Liver (tissue), 9 donors: ENCODE data around the gene NAV2. TPM values are rescaled to one million over a fixed set of nuclear protein-coding genes. Genes with fewer than 3 reads are reported as not detected.

Source experiments
- DNase-seq: peaks from one replicate; pipeline ENCODE4 v3.0.0-alpha.2; 2017; ENCODE audit warnings: low spot score
- H3K27ac ChIP-seq, 2 donors: one replicate each; pipeline ENCODE4 v1.7.0; 2013; ENCODE audit warnings: inconsistent platforms in 2 of 2, low read length in 2 of 2, control low read depth in 1 of 2, low read depth in 1 of 2, mild to moderate bottlenecking in 1 of 2
- H3K27me3 ChIP-seq, 4 donors: one replicate each; pipeline versions ENCODE4 v1.6.1 to v1.7.0; 2013; ENCODE audit warnings: low read length in 3 of 4, inconsistent platforms in 1 of 4, mild to moderate bottlenecking in 1 of 4, moderate library complexity in 1 of 4; ENCODE audit not compliant: control insufficient read depth in 4 of 4, insufficient read depth in 4 of 4
- H3K36me3 ChIP-seq, 4 donors: one replicate each; pipeline versions ENCODE4 v1.6.1 to v1.7.0; 2013; ENCODE audit warnings: low read length in 3 of 4, mild to moderate bottlenecking in 3 of 4, low read depth in 1 of 4, moderate library complexity in 1 of 4; ENCODE audit not compliant: control insufficient read depth in 4 of 4, insufficient read depth in 3 of 4
- H3K4me1 ChIP-seq, 4 donors: one replicate each; pipeline versions ENCODE4 v1.6.1 to v1.7.0; 2013; ENCODE audit warnings: low read length in 3 of 4, mild to moderate bottlenecking in 3 of 4, moderate library complexity in 1 of 4; ENCODE audit not compliant: control insufficient read depth in 4 of 4, insufficient read depth in 4 of 4
- H3K4me3 ChIP-seq, 3 donors: one replicate each; pipeline versions ENCODE4 v1.6.1 to v1.7.0; 2013; ENCODE audit warnings: low read length in 3 of 3, control low read depth in 1 of 3, low read depth in 1 of 3, mild to moderate bottlenecking in 1 of 3
- H3K9ac ChIP-seq, 2 donors: one replicate each; pipeline ENCODE4 v1.7.0; 2013; ENCODE audit warnings: low read length in 2 of 2, mild to moderate bottlenecking in 2 of 2, moderate library complexity in 2 of 2, control low read depth in 1 of 2, low read depth in 1 of 2
- H3K9me3 ChIP-seq, 4 donors: one replicate each; pipeline versions ENCODE4 v1.6.1 to v1.7.0; 2013; ENCODE audit warnings: low read length in 3 of 4; ENCODE audit not compliant: control insufficient read depth in 4 of 4
- FOXA2 ChIP-seq: IDR thresholded peaks from 2 replicates; pipeline ENCODE4 v1.6.1; 2016; ENCODE audit warnings: antibody characterized with exemption
- GABPA ChIP-seq, 2 donors: IDR thresholded peaks in 1 of 2; conservative IDR thresholded peaks in 1 of 2; 2 replicates each; pipeline ENCODE4 v1.6.1; 2016; ENCODE audit warnings: antibody characterized with exemption in 2 of 2, mild to moderate bottlenecking in 1 of 2, moderate library complexity in 1 of 2
- HNF4A ChIP-seq, 2 donors: conservative IDR thresholded peaks; 2 replicates each; pipeline ENCODE4 v1.6.1; 2016; ENCODE audit warnings: antibody characterized with exemption in 2 of 2, mild to moderate bottlenecking in 2 of 2
- HNF4G ChIP-seq: IDR thresholded peaks from 2 replicates; pipeline ENCODE4 v1.6.1; 2016; ENCODE audit warnings: antibody characterized with exemption
- NR2F2 ChIP-seq: IDR thresholded peaks from 2 replicates; pipeline ENCODE4 v1.6.1; 2016; ENCODE audit warnings: antibody characterized with exemption
- RAD21 ChIP-seq, 2 donors: IDR thresholded peaks; 2 replicates each; pipeline ENCODE4 v1.6.1; 2016; ENCODE audit warnings: antibody characterized with exemption in 2 of 2, mild to moderate bottlenecking in 2 of 2
- RXRA ChIP-seq, 2 donors: IDR thresholded peaks; 2 replicates each; pipeline ENCODE4 v1.6.1; 2017 to 2018; ENCODE audit warnings: antibody characterized with exemption in 2 of 2, mild to moderate bottlenecking in 1 of 2
- SP1 ChIP-seq: IDR thresholded peaks from 2 replicates; pipeline ENCODE4 v1.6.1; 2018; ENCODE audit warnings: antibody characterized with exemption, mild to moderate bottlenecking
- TAF1 ChIP-seq: conservative IDR thresholded peaks from 2 replicates; pipeline ENCODE4 v1.6.1; 2016; ENCODE audit warnings: antibody characterized with exemption, mild to moderate bottlenecking
- YY1 ChIP-seq: IDR thresholded peaks from 2 replicates; pipeline ENCODE4 v1.6.1; 2016; ENCODE audit warnings: antibody characterized with exemption, mild to moderate bottlenecking
- WGBS: extraction: QIAGEN DNeasy Blood & Tissue Kit; methylation state at CpG from one replicate; pipeline ENCODE4 v1.1.7; 2013; 5-methylcytosine and 5-hydroxymethylcytosine counted together
- polyA plus RNA-seq, 2 donors: library from polyadenylated mRNA; stranded (reverse) in 1 of 2; unstranded in 1 of 2; fragments of 200-250 nt in 1 of 2; fragments of >200 nt in 1 of 2; fragmentation: Nextera tagmentation in 1 of 2; extraction: Ambion mirVana in 1 of 2; gene quantifications; one replicate each; pipeline versions ENCODE4 v1.2.1 to v1.2.3, GENCODE V29; 2013 to 2015
- total RNA-seq, 2 donors: library from RNA; depleted of rRNA; stranded (reverse); fragments of >200 nt; gene quantifications; one replicate each; pipeline ENCODE4 v1.2.3, GENCODE V29; 2014
- TF ChIP-seq, protein P1 (sequence below): IDR thresholded peaks from 2 replicates; pipeline ENCODE4 v1.6.1; 2016; ENCODE audit warnings: antibody characterized with exemption
- TF ChIP-seq, protein P2 (sequence below): IDR thresholded peaks from 2 replicates; pipeline ENCODE4 v1.6.1; 2016; ENCODE audit warnings: antibody characterized with exemption, mild to moderate bottlenecking
- TF ChIP-seq, protein P3 (sequence below): IDR thresholded peaks from 2 replicates; pipeline ENCODE4 v1.6.1; 2016; ENCODE audit warnings: antibody characterized with exemption
- donor health status: healthy.
- donor health status: healthy.
- donor health status: healthy.
- donor health status: healthy.
- donor health status: healthy.

NAV2 gene
- total and polyA plus RNA-seq, 4 donors = 6.3 to 20.5 (median 11.6) TPM

DNA sequence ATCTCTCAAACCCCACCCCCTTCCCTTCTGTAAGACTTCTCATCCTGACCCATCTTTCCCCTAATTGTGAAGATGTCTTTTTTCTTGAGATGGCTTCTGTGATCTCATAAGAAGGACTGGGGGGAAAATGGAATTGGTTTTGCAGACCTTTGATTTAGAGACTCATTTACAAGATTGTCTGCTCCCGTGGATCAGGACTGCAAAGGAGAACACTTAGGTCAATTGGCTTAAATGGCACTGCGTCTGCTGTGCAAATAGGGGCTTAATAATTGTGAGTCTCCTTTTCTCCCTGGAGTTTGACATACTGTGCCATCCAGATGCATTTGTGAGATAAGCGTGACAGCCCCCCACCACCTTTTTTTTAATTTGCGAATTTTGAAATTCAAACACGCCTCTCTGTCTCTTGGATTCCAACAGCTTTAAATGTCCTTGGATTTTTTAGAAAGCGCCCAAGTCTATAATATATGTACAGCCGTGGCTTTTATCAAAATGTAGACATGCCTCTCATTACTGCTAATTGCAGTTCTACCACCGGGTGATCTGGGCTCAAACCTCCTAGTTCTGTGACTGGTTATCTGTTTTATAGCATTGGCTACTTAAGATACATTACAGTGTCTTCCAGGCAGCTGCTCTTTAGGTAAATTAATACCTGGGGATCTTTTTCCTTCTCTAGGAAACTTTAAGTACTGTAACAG, 297.7 kb downstream of the NAV2 start:
- no peak for DNase-seq
- peak overlapping the region; percentile 66 to 75 for H3K27ac ChIP-seq
- 87% methylated on average over 8 of the region's 8 CpGs for WGBS
- H3K9ac ChIP-seq = peak overlapping the region in 1 of 2 donors; percentile 62
- no peak overlapping the region for H3K4me3 ChIP-seq
- peaks cover 17 to 42% (median 21%) of the 10 kb centered on the region in 4 donors for H3K4me1 ChIP-seq
- no peaks in the 10 kb centered on the region for H3K36me3 ChIP-seq
- TF ChIP-seq GABPA (IDR thresholded peaks at IDR 0.05 in 1 of 2, conservative IDR thresholded peaks at IDR 0.05 in 1 of 2) (no peak), FOXA2 (no peak), TAF1 (no peak), YY1 (no peak), HNF4A (conservative IDR thresholded peaks at IDR 0.05) (no peak), NR2F2 (no peak), RAD21 (IDR thresholded peaks at IDR 0.05) (no peak), HNF4G (no peak)
- TF ChIP-seq, protein P1, sequence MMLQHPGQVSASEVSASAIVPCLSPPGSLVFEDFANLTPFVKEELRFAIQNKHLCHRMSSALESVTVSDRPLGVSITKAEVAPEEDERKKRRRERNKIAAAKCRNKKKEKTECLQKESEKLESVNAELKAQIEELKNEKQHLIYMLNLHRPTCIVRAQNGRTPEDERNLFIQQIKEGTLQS = no peak
- TF ChIP-seq, protein P2, sequence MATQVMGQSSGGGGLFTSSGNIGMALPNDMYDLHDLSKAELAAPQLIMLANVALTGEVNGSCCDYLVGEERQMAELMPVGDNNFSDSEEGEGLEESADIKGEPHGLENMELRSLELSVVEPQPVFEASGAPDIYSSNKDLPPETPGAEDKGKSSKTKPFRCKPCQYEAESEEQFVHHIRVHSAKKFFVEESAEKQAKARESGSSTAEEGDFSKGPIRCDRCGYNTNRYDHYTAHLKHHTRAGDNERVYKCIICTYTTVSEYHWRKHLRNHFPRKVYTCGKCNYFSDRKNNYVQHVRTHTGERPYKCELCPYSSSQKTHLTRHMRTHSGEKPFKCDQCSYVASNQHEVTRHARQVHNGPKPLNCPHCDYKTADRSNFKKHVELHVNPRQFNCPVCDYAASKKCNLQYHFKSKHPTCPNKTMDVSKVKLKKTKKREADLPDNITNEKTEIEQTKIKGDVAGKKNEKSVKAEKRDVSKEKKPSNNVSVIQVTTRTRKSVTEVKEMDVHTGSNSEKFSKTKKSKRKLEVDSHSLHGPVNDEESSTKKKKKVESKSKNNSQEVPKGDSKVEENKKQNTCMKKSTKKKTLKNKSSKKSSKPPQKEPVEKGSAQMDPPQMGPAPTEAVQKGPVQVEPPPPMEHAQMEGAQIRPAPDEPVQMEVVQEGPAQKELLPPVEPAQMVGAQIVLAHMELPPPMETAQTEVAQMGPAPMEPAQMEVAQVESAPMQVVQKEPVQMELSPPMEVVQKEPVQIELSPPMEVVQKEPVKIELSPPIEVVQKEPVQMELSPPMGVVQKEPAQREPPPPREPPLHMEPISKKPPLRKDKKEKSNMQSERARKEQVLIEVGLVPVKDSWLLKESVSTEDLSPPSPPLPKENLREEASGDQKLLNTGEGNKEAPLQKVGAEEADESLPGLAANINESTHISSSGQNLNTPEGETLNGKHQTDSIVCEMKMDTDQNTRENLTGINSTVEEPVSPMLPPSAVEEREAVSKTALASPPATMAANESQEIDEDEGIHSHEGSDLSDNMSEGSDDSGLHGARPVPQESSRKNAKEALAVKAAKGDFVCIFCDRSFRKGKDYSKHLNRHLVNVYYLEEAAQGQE = no peak
- TF ChIP-seq, protein P3, sequence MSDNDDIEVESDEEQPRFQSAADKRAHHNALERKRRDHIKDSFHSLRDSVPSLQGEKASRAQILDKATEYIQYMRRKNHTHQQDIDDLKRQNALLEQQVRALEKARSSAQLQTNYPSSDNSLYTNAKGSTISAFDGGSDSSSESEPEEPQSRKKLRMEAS = no peak
- H3K27me3 ChIP-seq = no peaks in the 10 kb centered on the region
- H3K9me3 ChIP-seq = no peaks in the 10 kb centered on the region

DNA sequence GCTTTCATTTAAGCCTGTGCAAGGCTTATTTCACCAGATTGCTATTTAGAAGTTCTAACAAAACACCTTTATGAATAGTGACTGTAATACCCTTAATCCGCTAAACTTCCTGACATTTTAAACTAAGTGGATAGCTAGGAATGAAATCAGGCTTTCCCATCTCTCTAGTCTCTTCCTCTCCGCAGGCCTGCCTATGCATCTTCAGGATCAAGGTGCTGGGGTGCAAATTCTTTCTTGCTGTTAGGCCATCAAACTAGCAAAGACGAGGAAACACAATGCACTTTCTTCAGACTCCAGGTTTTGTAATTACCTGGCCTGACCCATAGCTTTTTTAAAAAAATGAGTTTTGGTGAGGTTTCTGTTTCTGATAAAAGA, 298.2 kb downstream of the NAV2 start:
- Histone ChIP-seq H3K36me3 (no peaks in the 10 kb centered on the region), H3K9ac (peak overlapping the region in 1 of 2 donors; percentile 62), H3K4me1 (peaks cover 17 to 42% (median 21%) of the 10 kb centered on the region in 4 donors), H3K9me3 (no peaks in the 10 kb centered on the region), H3K4me3 (no peak overlapping the region), H3K27me3 (no peaks in the 10 kb centered on the region), H3K27ac (peak overlapping the region; percentile 66 to 75)
- TF ChIP-seq RXRA (IDR thresholded peaks at IDR 0.05) (no peak), YY1 (no peak), SP1 (no peak), TAF1 (no peak), FOXA2 (no peak)
- TF ChIP-seq, protein P2 = no peak
- no peak for DNase-seq
- WGBS = 82% methylated on average over 3 of the region's 3 CpGs
